DND-41 (cell line): ENCODE measurements around the gene NCS1.

Source experiments
- ATAC-seq: fragments of 200-7000 bp; cut with Tn5 transposase; 3 replicates; pipeline ENCODE4 v1.9.1; 2021; ENCODE audit warnings: low read depth; ENCODE audit not compliant: insufficient read depth
- DNase-seq: peaks from one replicate; pipeline ENCODE4 v3.0.0-alpha.2; 2020
- H2AFZ ChIP-seq: 2 replicates; pipeline ENCODE4 v1.6.0; 2012; ENCODE audit warnings: low read depth, low read length
- H3K27ac ChIP-seq: 2 replicates; pipeline ENCODE4 v1.5.1; 2012; ENCODE audit warnings: low read length, inconsistent platforms
- H3K27me3 ChIP-seq: fragments of 200-600 bp; sonication (generic); 2 replicates; pipeline ENCODE4 v1.6.0; 2012; ENCODE audit warnings: low read length, mild to moderate bottlenecking, inconsistent platforms; ENCODE audit not compliant: insufficient read depth, poor library complexity
- H3K36me3 ChIP-seq: 2 replicates; pipeline ENCODE4 v1.5.1; 2012; ENCODE audit warnings: low read length, inconsistent platforms; ENCODE audit not compliant: insufficient read depth
- H3K4me1 ChIP-seq: 2 replicates; pipeline ENCODE4 v1.5.1; 2012; ENCODE audit warnings: mild to moderate bottlenecking, low read length; ENCODE audit not compliant: insufficient read depth
- H3K4me2 ChIP-seq: 2 replicates; pipeline ENCODE4 v1.6.0; 2012; ENCODE audit warnings: mild to moderate bottlenecking, moderate library complexity, low read length, inconsistent platforms; ENCODE audit not compliant: insufficient read depth
- H3K4me3 ChIP-seq, 2 experiments: fragments of 200-600 bp in 1 of 2; shearing (Covaris generic) in 1 of 2; 2 replicates each; pipeline ENCODE4 v1.5.1; 2012 to 2016; ENCODE audit warnings: inconsistent platforms in 2 of 2, low read length in 2 of 2, mild to moderate bottlenecking in 2 of 2, low read depth in 1 of 2, moderate library complexity in 1 of 2
- H3K79me2 ChIP-seq: 2 replicates; pipeline ENCODE4 v1.6.0; 2012; ENCODE audit warnings: low read length, inconsistent platforms; ENCODE audit not compliant: insufficient read depth
- H3K9ac ChIP-seq: 2 replicates; pipeline ENCODE4 v1.6.0; 2012; ENCODE audit warnings: low read depth, mild to moderate bottlenecking, inconsistent platforms, low read length, moderate library complexity
- H3K9me3 ChIP-seq: 2 replicates; pipeline ENCODE4 v1.5.1; 2012; ENCODE audit warnings: low read length, moderate library complexity, mild to moderate bottlenecking, inconsistent platforms; ENCODE audit not compliant: insufficient read depth, severe bottlenecking
- H4K20me1 ChIP-seq: 2 replicates; pipeline ENCODE4 v1.6.0; 2012; ENCODE audit warnings: low read length; ENCODE audit not compliant: insufficient read depth
- EZH2 ChIP-seq: IDR thresholded peaks from 3 replicates; pipeline ENCODE4 v1.6.1; 2012; ENCODE audit warnings: borderline replicate concordance, low read depth, mild to moderate bottlenecking, moderate library complexity, low read length, inconsistent platforms; ENCODE audit not compliant: severe bottlenecking
- TF ChIP-seq, protein P1 (sequence below): IDR thresholded peaks from 2 replicates; pipeline ENCODE4 v1.5.1; 2012; ENCODE audit warnings: borderline replicate concordance, low read length, moderate library complexity, mild to moderate bottlenecking; ENCODE audit not compliant: poor library complexity, severe bottlenecking; ENCODE audit errors: extremely low read depth

The NCS1 gene

DNA sequence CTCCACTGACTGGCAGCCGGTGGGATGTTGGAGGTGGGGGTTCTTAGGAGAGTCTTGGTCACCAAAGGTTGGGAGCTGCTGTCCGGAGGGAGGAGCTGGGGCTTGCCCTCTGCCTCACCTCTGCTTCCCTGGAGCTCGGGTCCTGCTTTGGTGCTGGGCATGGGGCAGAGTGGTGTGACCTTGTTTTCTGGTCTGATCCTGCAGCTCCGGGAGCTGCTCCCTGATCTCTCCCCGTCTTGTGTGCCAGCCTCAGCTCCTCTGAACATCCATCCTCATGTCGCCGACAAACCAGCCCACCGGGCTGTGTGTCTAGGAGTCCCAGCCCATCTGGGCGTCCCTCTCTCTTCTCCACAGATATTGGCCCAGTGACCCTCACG, 112.0 kb downstream of the NCS1 start:
- Histone ChIP-seq H3K27ac (no peak overlapping the region), H2AFZ (no peak overlapping the region), H3K27me3 (no peaks in the 10 kb centered on the region), H3K9me3 (no peaks in the 10 kb centered on the region), H3K4me2 (no peak overlapping the region), H3K36me3 (no peaks in the 10 kb centered on the region), H3K4me3 (no peak overlapping the region), H3K9ac (no peak overlapping the region), H3K4me1 (no peaks in the 10 kb centered on the region), H4K20me1 (no peaks in the 10 kb centered on the region), H3K79me2 (no peaks in the 10 kb centered on the region)
- DNase-seq (no peak), ATAC-seq (no peak)
- TF ChIP-seq, protein P1, sequence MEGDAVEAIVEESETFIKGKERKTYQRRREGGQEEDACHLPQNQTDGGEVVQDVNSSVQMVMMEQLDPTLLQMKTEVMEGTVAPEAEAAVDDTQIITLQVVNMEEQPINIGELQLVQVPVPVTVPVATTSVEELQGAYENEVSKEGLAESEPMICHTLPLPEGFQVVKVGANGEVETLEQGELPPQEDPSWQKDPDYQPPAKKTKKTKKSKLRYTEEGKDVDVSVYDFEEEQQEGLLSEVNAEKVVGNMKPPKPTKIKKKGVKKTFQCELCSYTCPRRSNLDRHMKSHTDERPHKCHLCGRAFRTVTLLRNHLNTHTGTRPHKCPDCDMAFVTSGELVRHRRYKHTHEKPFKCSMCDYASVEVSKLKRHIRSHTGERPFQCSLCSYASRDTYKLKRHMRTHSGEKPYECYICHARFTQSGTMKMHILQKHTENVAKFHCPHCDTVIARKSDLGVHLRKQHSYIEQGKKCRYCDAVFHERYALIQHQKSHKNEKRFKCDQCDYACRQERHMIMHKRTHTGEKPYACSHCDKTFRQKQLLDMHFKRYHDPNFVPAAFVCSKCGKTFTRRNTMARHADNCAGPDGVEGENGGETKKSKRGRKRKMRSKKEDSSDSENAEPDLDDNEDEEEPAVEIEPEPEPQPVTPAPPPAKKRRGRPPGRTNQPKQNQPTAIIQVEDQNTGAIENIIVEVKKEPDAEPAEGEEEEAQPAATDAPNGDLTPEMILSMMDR = no peak
- no peak for TF ChIP-seq EZH2

DNA sequence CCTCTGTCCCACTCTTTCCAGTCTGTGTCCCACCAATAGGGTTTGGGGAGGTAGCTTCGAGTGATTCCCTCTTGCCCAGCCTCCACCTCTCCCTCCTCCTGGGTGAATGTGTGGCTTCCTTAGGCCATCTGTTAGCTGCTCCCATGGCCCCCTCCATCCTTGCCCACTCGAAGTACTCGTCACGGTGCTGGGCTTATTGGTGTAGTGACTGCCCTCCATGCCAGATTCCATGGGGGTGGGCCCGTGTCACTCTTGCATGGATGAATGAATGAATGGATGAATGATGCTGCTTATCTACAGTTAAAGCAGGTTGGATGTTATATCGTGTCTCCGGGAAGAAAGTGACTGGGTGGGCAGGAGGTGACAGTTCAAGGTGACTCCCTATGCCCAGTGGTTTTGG, 112.5 kb downstream of the NCS1 start:
- Histone ChIP-seq H3K36me3 (no peaks in the 10 kb centered on the region), H3K4me2 (no peak overlapping the region), H2AFZ (no peak overlapping the region), H3K9ac (no peak overlapping the region), H3K79me2 (no peaks in the 10 kb centered on the region), H3K4me1 (no peaks in the 10 kb centered on the region), H3K4me3 (no peak overlapping the region), H3K27me3 (no peaks in the 10 kb centered on the region), H4K20me1 (no peaks in the 10 kb centered on the region), H3K27ac (no peak overlapping the region), H3K9me3 (no peaks in the 10 kb centered on the region)
- ATAC-seq (no peak), DNase-seq (no peak)
- TF ChIP-seq, protein P1 = no peak
- no peak for TF ChIP-seq EZH2

DNA sequence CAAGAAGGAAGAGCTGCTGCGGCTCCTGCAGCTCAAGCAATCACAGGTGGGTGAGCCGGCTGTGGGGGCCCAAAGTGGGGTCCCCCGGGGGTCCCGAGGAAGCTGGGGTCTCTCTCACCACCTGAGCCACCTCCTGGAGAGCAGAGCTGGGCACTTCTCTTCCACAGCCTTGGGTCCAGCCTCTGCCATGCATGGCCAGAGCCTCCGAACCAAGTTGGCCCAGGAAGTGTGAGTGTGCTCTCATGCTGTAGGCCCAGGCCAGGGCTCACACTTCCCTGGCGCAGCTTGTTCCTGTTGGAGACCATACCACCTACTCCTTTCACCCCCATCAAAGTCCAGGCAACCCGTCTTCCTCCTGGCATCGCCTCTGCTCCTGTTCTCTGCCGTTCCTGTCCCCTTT, 113.1 kb downstream of the NCS1 start:
- Histone ChIP-seq H3K27me3 (no peaks in the 10 kb centered on the region), H3K27ac (no peak overlapping the region), H3K79me2 (no peaks in the 10 kb centered on the region), H3K4me2 (no peak overlapping the region), H3K9ac (no peak overlapping the region), H2AFZ (no peak overlapping the region), H3K36me3 (no peaks in the 10 kb centered on the region), H3K9me3 (no peaks in the 10 kb centered on the region), H3K4me1 (no peaks in the 10 kb centered on the region), H4K20me1 (no peaks in the 10 kb centered on the region), H3K4me3 (no peak overlapping the region)
- DNase-seq (no peak), ATAC-seq (no peak)
- no peak for TF ChIP-seq EZH2
- TF ChIP-seq, protein P1 = no peak
